NT2/D1 (cell line): Measurements from ENCODE around the gene TBC1D16.

Experiments used
- DNase-seq: peaks from one replicate; pipeline ENCODE4 v3.0.0-alpha.2; 2011; ENCODE audit warnings: low read depth, low spot score
- H3K27me3 ChIP-seq: 2 replicates; pipeline ENCODE4 v1.6.0; 2011; ENCODE audit warnings: mild to moderate bottlenecking; ENCODE audit not compliant: insufficient read length, insufficient read depth
- H3K36me3 ChIP-seq: 2 replicates; pipeline ENCODE4 v1.6.1; 2011; ENCODE audit warnings: mild to moderate bottlenecking, low read length, mixed read lengths; ENCODE audit not compliant: insufficient read depth, insufficient read length
- H3K4me1 ChIP-seq: 2 replicates; pipeline ENCODE4 v1.5.1; 2011; ENCODE audit not compliant: insufficient read depth, insufficient read length
- H3K4me3 ChIP-seq: 2 replicates; pipeline ENCODE4 v1.5.1; 2011; ENCODE audit warnings: low read depth; ENCODE audit not compliant: insufficient read length
- H3K9ac ChIP-seq: 2 replicates; pipeline ENCODE4 v1.6.0; 2011; ENCODE audit warnings: low read depth; ENCODE audit not compliant: insufficient read length
- H3K9me3 ChIP-seq: 2 replicates; pipeline ENCODE4 v1.5.1; 2011; ENCODE audit warnings: mild to moderate bottlenecking, low read length; ENCODE audit not compliant: insufficient read depth
- SUZ12 ChIP-seq: IDR thresholded peaks from 2 replicates; pipeline ENCODE4 v1.6.1; 2011; ENCODE audit not compliant: insufficient read length, insufficient read depth; ENCODE audit errors: extremely low read depth
- YY1 ChIP-seq: IDR thresholded peaks from 2 replicates; pipeline ENCODE4 v1.6.1; 2011; ENCODE audit not compliant: insufficient read length, insufficient read depth
- ZNF274 ChIP-seq: IDR thresholded peaks from 2 replicates; pipeline ENCODE4 v1.6.1; 2011; ENCODE audit warnings: mild to moderate bottlenecking, low read depth, low read length

The TBC1D16 gene, protein sequence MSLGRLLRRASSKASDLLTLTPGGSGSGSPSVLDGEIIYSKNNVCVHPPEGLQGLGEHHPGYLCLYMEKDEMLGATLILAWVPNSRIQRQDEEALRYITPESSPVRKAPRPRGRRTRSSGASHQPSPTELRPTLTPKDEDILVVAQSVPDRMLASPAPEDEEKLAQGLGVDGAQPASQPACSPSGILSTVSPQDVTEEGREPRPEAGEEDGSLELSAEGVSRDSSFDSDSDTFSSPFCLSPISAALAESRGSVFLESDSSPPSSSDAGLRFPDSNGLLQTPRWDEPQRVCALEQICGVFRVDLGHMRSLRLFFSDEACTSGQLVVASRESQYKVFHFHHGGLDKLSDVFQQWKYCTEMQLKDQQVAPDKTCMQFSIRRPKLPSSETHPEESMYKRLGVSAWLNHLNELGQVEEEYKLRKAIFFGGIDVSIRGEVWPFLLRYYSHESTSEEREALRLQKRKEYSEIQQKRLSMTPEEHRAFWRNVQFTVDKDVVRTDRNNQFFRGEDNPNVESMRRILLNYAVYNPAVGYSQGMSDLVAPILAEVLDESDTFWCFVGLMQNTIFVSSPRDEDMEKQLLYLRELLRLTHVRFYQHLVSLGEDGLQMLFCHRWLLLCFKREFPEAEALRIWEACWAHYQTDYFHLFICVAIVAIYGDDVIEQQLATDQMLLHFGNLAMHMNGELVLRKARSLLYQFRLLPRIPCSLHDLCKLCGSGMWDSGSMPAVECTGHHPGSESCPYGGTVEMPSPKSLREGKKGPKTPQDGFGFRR

DNA sequence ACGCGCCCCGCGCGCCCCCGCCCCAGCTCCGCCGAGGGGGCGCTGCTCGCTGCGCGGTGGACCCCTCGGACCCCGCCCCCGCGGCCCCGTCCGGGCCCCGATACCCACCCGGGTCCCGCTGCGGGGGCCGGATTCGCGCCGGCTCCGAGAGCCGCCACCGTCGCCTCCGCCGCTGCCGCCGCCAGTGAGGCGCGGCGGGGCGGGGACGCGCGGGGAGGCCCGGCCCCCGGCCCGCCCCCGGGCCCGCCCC, at the start of gene TBC1D16:
Gene TBC1D16 (minus strand): TSS at position 186 of the 250 bp plus-strand sequence. CDS start 22,325 bp downstream, outside the sequence.
- H3K4me3 ChIP-seq: peak within 1 kb of the TSS; percentile 92
- H3K9me3 ChIP-seq: no peaks in the 10 kb centered on the region
- peak within 1 kb of the TSS; percentile 93 for H3K9ac ChIP-seq
- peaks cover 2% of the 10 kb centered on the region for H3K4me1 ChIP-seq
- H3K36me3 ChIP-seq: peaks cover 24% of the 10 kb centered on the region
- TF ChIP-seq SUZ12 (no peak), YY1 (no peak), ZNF274 (no peak)
- peaks cover 9% of the 10 kb centered on the region for H3K27me3 ChIP-seq
- no peak for DNase-seq

DNA sequence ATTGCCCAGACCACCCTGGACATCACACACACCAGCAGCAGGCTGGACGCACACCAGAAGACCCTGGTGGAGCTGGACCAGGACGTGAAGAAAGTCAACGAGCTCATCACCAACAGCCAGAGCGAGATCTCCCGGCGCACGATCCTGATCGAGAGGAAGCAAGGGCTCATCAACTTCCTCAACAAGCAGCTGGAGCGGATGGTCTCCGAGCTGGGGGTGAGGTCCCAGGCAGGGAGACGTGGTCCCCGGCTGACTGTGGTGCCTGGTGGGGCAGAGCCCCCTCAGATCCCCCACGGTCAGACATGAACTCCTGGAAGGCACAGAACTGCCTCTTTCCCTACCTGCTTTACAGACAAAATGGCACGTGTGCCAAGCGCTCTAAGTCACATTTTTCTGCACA, 49.1 kb upstream of the TBC1D16 start:
- Histone ChIP-seq H3K4me1 (peaks cover 2% of the 10 kb centered on the region), H3K9me3 (no peaks in the 10 kb centered on the region), H3K36me3 (no peaks in the 10 kb centered on the region), H3K9ac (no peak overlapping the region), H3K4me3 (no peak overlapping the region), H3K27me3 (no peaks in the 10 kb centered on the region)
- no peak for DNase-seq
- TF ChIP-seq ZNF274: no peak

DNA sequence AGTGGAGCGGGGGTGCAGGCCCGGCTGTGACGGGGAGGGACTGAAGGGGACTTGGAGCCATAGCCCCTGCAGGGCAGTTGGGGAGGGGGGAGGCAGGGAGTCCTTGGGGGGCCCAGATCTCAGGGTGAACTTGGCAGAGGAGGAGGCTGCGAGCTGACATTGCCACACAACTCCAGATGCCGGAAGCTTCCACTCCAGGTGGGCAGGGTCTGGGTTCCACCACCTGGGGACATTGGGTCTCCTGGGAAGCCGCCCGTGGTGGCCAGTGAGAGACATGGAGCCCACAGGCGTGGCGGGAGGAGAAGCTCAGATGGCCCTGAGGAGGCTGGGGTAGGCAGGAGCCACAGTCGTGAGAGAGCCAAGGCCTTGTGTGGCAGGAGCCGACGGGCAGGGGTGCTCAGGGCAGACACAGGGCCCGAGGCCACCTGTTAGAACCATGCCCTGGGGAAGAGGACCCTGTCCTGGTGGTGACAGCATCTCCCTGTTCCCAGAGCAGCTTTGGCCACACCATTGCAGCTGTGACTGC, 47.5 kb upstream of the TBC1D16 start:
- TF ChIP-seq ZNF274 (no peak), SUZ12 (no peak), YY1 (no peak)
- Histone ChIP-seq H3K36me3 (no peaks in the 10 kb centered on the region), H3K9ac (no peak overlapping the region), H3K27me3 (no peaks in the 10 kb centered on the region), H3K4me3 (no peak overlapping the region), H3K4me1 (peaks cover 2% of the 10 kb centered on the region), H3K9me3 (no peaks in the 10 kb centered on the region)
- no peak for DNase-seq

DNA sequence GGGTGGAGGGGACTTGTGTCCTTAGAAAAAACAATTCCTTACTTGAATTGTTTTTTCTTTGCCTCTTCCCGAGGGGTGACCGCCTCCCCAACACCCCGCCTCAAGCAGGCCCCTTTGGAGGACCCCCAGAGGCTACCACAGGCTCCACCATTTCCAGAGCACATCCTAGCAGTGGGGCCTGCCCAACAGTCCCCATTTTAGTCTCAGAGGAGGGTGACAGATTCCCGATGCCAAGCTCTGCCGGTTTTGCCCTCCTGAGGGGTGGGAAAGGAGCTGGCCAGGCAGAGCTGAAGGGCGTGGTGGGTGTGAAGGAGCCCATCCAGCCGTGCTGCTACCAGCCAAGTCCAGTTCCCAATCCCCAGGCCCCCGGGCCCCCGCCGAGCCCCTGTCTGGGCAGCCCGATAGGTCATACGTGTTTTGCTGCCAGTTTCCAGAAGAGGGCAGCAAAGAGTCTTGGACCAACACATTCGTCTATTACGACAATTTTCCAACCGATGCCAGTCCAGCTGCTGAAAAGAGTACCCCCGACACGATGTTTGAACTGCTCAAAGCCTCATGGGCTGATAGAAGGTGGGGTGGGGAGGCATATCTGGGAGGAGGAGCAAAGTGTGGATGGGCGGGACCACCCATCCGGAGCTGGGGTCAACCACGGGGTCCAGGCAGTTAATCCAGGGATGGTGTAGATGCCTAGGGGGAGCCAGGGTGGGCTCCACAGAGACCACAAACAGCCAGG, 46.9 kb upstream of the TBC1D16 start:
- peaks cover 2% of the 10 kb centered on the region for H3K4me1 ChIP-seq
- no peaks in the 10 kb centered on the region for H3K36me3 ChIP-seq
- TF ChIP-seq YY1 (no peak), SUZ12 (no peak), ZNF274 (no peak)
- peak overlapping the region; percentile 64 for H3K9ac ChIP-seq
- H3K27me3 ChIP-seq: no peaks in the 10 kb centered on the region
- H3K9me3 ChIP-seq: no peaks in the 10 kb centered on the region
- DNase-seq: no peak
- no peak overlapping the region for H3K4me3 ChIP-seq

DNA sequence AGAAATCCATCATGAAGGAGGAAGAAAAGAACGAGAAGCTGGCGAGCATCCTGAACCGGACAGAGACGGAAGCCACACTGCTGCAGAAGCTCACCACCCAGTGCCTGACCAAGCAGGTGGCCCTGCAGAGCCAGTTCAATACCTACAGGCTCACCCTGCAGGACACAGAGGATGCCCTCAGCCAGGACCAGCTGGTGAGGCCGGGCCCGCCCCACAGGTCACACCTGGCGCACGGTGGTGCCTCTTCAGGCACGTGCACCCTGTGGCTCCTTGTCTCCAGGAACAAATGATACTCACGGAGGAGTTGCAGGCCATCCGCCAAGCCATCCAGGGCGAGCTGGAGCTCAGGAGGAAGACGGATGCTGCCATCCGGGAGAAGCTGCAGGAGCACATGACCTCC, 45.9 kb upstream of the TBC1D16 start:
- Histone ChIP-seq H3K27me3 (no peaks in the 10 kb centered on the region), H3K9ac (no peak overlapping the region), H3K36me3 (no peaks in the 10 kb centered on the region), H3K9me3 (no peaks in the 10 kb centered on the region), H3K4me3 (no peak overlapping the region), H3K4me1 (no peaks in the 10 kb centered on the region)
- no peak for DNase-seq
- TF ChIP-seq YY1 (no peak), ZNF274 (no peak), SUZ12 (no peak)

DNA sequence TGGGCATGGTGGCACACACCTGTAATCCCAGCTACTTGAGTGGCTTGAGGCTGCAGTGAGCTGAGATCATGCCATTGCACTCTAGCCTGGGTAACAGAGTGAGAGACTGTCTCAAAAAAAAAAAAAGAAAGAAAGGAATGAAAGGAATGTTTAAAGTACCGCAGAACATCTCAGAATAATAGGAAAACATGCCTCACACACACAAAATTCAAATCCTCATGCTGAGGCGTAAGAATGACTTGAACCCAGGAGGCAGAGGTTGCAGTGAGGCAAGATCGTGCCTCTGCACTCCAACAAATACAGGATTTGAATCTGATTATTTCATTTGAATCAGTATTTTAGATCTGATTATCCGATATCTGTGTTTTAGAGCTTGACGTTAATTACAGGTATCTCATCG, 44.4 kb upstream of the TBC1D16 start:
- no peak overlapping the region for H3K9ac ChIP-seq
- no peak overlapping the region for H3K4me3 ChIP-seq
- H3K9me3 ChIP-seq: no peaks in the 10 kb centered on the region
- no peak for TF ChIP-seq ZNF274
- no peak for TF ChIP-seq YY1
- TF ChIP-seq SUZ12: no peak
- H3K36me3 ChIP-seq: no peaks in the 10 kb centered on the region
- no peaks in the 10 kb centered on the region for H3K4me1 ChIP-seq
- no peaks in the 10 kb centered on the region for H3K27me3 ChIP-seq
- DNase-seq: no peak

DNA sequence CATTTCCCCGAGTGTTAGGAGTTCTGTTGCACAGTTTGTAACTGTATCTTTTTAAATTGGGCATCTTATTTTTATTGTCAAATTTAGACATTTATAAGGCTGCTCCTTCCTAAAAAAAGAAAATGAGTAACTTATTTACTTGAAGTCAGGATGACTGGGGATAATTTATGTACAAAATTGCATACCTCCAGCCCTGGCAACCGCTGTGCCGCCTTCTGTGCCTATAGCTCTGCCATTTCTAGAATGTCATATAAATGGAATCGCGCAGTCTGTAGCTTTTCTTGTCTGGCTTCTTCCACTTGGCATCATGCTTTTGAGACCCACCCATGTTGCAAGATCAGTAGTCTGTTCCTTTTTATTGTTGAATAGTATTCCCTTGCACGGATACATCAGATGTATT, 36.7 kb upstream of the TBC1D16 start:
- Histone ChIP-seq H3K27me3 (no peaks in the 10 kb centered on the region), H3K9me3 (no peaks in the 10 kb centered on the region), H3K36me3 (no peaks in the 10 kb centered on the region), H3K4me3 (no peak overlapping the region), H3K9ac (no peak overlapping the region), H3K4me1 (peaks cover 5% of the 10 kb centered on the region)
- TF ChIP-seq YY1 (no peak), SUZ12 (no peak), ZNF274 (no peak)
- DNase-seq: no peak
